ENCODE data around the gene ADTRP.

ADTRP gene

DNA sequence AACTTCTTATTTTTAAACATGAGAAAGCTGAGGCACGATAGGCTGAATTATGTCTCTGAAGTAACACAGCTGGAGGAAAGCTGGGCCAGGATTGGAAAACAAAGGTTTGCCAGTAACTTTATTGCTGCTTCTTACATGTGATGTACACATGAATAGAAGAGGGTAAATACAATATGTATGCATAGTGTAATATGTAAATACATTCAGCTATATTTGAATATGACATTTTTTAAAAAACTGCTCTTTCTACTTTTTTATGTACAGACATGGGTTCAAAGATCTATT is 90.2 kb downstream of the ADTRP start:
- no peak overlapping the region for H3K4me3 ChIP-seq (ENCODE audit: insufficient read depth, low read length, poor library complexity, severe bottlenecking)
- no peaks in the 10 kb centered on the region for H4K20me1 ChIP-seq (ENCODE audit: low read depth, low read length)
- H3K4me2 ChIP-seq (ENCODE audit: low read depth, low read length, poor library complexity, severe bottlenecking): no peak overlapping the region

DNA sequence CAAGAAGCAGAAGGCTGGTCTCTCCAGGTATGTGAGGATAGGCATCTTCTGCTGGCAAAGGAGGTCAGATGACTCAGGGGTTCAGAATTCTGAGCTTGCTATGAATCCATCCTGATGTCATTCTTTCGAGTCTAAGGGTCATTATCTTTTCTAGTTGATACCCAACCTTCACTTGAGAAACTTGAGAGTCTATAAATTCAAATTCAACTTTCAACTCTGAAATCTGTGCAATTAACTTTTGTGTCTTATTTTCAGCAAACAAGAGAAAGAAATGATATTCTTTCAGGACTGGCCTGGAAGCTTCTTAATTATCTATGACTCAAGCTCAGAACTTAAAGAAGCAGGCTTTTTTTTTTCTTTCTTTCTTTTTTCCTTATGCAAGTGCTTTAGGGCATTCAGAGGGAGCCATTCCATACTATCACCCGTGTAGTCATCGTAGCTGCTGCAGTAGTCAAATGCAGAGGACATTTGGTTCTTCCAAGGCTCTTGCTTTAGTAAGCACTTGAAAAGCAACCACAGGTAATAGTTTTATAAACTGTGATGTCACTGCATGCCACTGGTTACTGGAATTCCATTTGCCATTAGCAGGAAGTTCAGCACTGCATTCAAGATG is 93.0 kb downstream of the ADTRP start:
- H3K27ac ChIP-seq (ENCODE audit: low read depth, low read length): no peak overlapping the region
- H4K20me1 ChIP-seq (ENCODE audit: low read depth, low read length): no peaks in the 10 kb centered on the region
- H2AFZ ChIP-seq (ENCODE audit: low read depth, low read length, severe bottlenecking): no peak overlapping the region
- no peaks in the 10 kb centered on the region for H3K36me3 ChIP-seq (ENCODE audit: low read length)
- no peak overlapping the region for H3K4me3 ChIP-seq (ENCODE audit: insufficient read depth, low read length, poor library complexity, severe bottlenecking)
- TF ChIP-seq EZH2phosphoT487 (conservative IDR thresholded peaks at IDR 0.05; ENCODE audit: low read length): no peak
- TF ChIP-seq, protein P1, sequence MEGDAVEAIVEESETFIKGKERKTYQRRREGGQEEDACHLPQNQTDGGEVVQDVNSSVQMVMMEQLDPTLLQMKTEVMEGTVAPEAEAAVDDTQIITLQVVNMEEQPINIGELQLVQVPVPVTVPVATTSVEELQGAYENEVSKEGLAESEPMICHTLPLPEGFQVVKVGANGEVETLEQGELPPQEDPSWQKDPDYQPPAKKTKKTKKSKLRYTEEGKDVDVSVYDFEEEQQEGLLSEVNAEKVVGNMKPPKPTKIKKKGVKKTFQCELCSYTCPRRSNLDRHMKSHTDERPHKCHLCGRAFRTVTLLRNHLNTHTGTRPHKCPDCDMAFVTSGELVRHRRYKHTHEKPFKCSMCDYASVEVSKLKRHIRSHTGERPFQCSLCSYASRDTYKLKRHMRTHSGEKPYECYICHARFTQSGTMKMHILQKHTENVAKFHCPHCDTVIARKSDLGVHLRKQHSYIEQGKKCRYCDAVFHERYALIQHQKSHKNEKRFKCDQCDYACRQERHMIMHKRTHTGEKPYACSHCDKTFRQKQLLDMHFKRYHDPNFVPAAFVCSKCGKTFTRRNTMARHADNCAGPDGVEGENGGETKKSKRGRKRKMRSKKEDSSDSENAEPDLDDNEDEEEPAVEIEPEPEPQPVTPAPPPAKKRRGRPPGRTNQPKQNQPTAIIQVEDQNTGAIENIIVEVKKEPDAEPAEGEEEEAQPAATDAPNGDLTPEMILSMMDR (IDR thresholded peaks at IDR 0.05; ENCODE audit: insufficient read depth, low read length, poor library complexity, severe bottlenecking): no peak
- H3K9ac ChIP-seq (ENCODE audit: low read length): no peak overlapping the region
- no peaks in the 10 kb centered on the region for H3K9me2 ChIP-seq (replicated peaks; ENCODE audit: insufficient read depth, low read length)
- no peaks in the 10 kb centered on the region for H3K79me2 ChIP-seq (ENCODE audit: insufficient read depth, low read length)
- no peak overlapping the region for H3K4me2 ChIP-seq (ENCODE audit: low read depth, low read length, poor library complexity, severe bottlenecking)
- no peaks in the 10 kb centered on the region for H3F3A ChIP-seq (ENCODE audit: insufficient read depth)
- peaks cover 6% of the 10 kb centered on the region; the same call in 1 of the 2 replicates for H3K9me3 ChIP-seq (ENCODE audit: insufficient read depth, low read length)
- no peaks in the 10 kb centered on the region for H3K27me3 ChIP-seq (ENCODE audit: low read length)

More for the DNA sequence above, 90.2 kb downstream of the ADTRP start:
- Histone ChIP-seq H3K27ac (ENCODE audit: low read depth, low read length) (no peak overlapping the region), H3K79me2 (ENCODE audit: insufficient read depth, low read length) (no peaks in the 10 kb centered on the region), H3K36me3 (ENCODE audit: low read length) (no peaks in the 10 kb centered on the region), H2AFZ (ENCODE audit: low read depth, low read length, severe bottlenecking) (no peak overlapping the region), H3K9me2 (replicated peaks; ENCODE audit: insufficient read depth, low read length) (no peaks in the 10 kb centered on the region), H3K27me3 (ENCODE audit: low read length) (no peaks in the 10 kb centered on the region), H3K9me3 (ENCODE audit: insufficient read depth, low read length) (no peaks in the 10 kb centered on the region), H3K9ac (ENCODE audit: low read length) (no peak overlapping the region), H3F3A (ENCODE audit: insufficient read depth) (no peaks in the 10 kb centered on the region)
- TF ChIP-seq, protein P1 (IDR thresholded peaks at IDR 0.05; ENCODE audit: insufficient read depth, low read length, poor library complexity, severe bottlenecking): no peak
- TF ChIP-seq EZH2phosphoT487 (conservative IDR thresholded peaks at IDR 0.05; ENCODE audit: low read length): no peak

DNA sequence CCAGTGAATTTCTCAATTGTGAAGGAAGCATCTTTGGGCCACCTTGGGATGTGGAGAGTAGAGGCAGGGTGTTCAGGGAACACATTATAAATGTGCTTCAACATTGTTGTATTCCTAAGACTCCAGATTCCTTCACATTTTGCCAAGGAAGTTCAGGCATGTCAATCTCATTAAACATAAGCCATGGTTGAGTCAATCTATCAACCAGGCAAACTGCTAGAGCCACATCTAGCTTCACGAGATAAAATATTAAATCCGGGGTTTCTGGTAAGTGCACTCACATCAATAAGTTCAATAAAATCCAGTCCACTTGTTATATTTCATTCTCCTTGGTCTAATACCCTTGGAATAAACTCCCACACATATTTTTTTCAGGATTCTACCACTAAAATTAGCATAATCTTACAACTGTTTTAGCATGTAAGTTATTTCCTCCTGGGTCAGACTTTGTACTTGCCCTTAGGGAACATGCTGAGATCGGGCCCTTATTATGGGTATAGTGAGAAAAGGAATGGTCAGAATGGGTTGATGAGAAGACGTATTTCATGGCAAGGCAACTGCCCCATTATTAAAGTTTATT is 93.6 kb downstream of the ADTRP start:
- Histone ChIP-seq H3K4me2 (ENCODE audit: low read depth, low read length, poor library complexity, severe bottlenecking) (no peak overlapping the region), H3K27ac (ENCODE audit: low read depth, low read length) (no peak overlapping the region)

More for the DNA sequence above, 93.6 kb downstream of the ADTRP start:
- Histone ChIP-seq H3K36me3 (ENCODE audit: low read length) (no peaks in the 10 kb centered on the region), H3F3A (ENCODE audit: insufficient read depth) (no peaks in the 10 kb centered on the region), H3K4me3 (ENCODE audit: insufficient read depth, low read length, poor library complexity, severe bottlenecking) (no peak overlapping the region), H3K9me2 (replicated peaks; ENCODE audit: insufficient read depth, low read length) (no peaks in the 10 kb centered on the region), H4K20me1 (ENCODE audit: low read depth, low read length) (no peaks in the 10 kb centered on the region), H2AFZ (ENCODE audit: low read depth, low read length, severe bottlenecking) (no peak overlapping the region), H3K27me3 (ENCODE audit: low read length) (no peaks in the 10 kb centered on the region), H3K9me3 (ENCODE audit: insufficient read depth, low read length) (peaks cover 10% of the 10 kb centered on the region; the same call in 1 of the 2 replicates), H3K9ac (ENCODE audit: low read length) (no peak overlapping the region), H3K79me2 (ENCODE audit: insufficient read depth, low read length) (no peaks in the 10 kb centered on the region)
- TF ChIP-seq, protein P1 (IDR thresholded peaks at IDR 0.05; ENCODE audit: insufficient read depth, low read length, poor library complexity, severe bottlenecking): no peak
- no peak for TF ChIP-seq EZH2phosphoT487 (conservative IDR thresholded peaks at IDR 0.05; ENCODE audit: low read length)
